GM19372 (cell line): ENCODE data around the gene RMRP.
"Not testable (repeated sequence)": the region's sequence is repeated elsewhere in the genome, so short reads cannot be mapped to it uniquely, and the experiment has no call there.

ENCODE experiments used
- ATAC-seq: cut with Tn5 transposase; IDR thresholded peaks from one replicate; pipeline ENCODE4 v1.9.1; 2021; ENCODE audit warnings: mild to moderate bottlenecking, low read depth, moderate library complexity; ENCODE audit not compliant: unreplicated experiment

RMRP gene

DNA sequence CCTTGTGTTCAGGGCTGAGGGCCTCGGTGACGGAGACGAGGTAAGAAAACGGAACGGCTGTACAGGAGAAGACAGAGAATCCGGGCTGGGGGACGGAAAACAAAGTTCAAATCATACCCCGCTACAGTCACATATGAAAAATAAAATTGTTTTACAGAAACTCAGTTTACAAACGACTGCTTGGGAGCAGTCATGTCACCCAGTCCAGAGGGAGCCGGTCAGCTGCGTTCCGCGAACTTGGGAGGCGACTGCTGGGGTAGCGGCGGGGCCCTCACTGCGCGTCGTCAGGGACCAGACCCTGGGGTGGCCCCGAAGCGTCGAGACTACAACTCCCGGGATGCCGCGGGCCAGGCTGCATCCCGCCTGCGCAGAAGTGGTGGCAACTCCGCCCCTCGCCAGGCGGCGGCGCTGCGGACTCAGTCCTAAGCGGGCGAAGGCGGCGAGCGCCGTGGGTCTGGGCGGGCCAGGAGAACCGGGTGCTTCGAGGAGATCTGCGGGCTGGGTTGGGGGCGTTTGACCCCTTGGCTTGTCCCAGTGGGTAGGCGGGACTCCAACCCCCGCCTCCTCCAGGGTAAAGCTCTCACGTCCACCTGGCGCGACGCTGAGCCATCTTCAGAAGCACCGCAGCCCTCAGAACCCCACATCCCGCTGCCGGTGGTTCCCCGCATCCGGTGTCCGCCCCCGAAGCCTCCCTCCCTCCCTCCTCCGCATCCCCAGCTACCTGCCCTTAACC, 11.1 kb downstream of the RMRP start:
- ATAC-seq: peak; percentile 84

DNA sequence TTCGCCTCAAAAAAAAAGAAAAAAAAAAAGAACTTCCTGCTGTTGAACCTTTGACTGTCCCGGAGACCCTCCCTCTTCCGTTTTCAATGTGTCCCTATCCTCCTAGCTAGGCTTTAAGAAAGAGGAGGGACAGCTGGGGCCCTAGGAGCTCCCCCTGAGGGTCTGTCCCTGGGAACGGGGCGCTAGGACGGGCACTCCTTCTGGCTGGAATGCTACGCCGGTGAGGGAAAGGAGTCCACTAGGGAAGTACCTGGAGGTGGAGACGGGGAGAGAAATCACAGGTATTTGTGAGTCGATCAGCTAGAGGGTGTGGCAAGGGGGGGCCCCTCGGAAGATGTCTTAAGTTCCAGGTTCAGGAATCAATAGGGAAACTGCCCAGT, 11.7 kb downstream of the RMRP start:
- ATAC-seq: no peak

DNA sequence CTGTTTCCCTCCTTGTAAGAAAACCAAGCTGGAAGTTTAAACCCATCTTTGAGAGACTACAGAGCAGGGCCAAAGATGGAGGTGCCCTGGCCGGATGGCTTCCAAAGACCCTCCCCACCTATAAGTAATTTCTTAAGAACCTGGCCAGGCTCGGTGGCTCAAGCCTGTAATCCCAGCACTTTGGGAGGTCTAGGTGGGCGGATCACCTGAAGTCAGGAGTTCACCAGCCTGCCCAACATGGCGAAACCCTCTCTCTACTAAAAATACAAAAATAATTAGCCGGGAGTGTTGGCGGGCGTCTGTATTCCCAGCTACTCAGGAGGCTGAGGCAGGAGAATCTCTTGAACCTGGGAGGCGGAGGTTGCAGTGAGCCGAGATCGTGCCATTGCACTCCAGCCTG, 12.1 kb downstream of the RMRP start:
- not testable (repeated sequence) for ATAC-seq

DNA sequence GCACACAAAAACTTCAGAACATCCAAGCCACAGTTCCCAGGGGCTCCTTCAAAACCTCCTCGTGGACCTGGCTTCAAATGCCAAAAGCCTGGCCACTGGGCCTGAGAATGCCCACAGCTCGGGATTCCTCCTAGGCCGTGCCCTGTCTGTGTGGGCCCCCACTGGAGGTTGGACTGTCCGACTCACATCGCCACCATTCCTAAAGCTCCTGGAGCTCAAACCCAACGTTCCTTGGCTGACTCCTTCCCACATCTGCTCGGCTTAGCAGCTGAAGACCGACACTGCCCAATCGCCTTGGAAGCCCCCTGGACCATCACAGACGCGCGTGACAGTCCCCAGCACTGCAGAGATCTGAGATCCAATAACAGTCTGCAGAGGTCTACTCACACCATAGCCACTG, 14.8 kb downstream of the RMRP start:
- ATAC-seq: no peak

DNA sequence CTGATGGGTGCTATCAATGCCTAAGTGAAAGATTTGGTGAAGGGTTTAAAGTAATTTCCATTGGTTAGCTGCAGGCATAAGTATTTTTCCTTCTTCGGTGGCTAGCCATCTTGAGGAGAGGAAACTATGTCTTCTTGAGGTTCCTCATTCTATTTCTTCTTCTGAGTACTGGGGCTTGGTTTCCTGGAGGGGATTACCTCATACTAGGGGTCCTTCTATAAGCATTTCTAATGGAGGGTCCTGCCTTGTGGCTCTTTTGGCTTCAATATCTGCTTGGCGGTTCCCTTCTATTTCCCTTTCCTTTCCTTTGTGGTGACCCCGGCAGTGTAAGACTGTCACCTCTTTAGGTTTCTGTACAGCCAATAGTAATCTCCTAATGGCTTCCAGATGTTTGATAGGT, 16.3 kb downstream of the RMRP start:
- ATAC-seq: not testable (repeated sequence)

DNA sequence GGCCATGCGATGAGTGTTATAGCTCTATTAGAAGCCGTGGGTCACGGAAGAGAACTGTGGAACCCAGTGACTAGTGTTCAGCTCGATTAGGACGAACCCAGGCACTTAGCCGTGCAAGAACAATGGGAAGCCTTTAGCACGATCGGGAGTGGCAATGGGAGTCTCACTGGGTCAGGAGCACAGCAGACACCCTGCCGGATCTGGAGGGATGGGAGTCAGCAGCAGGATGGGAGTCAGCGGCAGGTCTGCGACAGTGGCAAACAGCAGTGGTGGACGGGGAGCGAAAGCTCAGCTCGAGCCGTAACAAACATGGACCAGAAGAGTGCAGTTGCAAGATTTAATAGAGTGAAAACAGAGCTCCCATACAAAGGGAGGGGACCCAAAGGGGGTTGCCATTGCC, 17.4 kb downstream of the RMRP start:
- ATAC-seq: not testable (repeated sequence)

DNA sequence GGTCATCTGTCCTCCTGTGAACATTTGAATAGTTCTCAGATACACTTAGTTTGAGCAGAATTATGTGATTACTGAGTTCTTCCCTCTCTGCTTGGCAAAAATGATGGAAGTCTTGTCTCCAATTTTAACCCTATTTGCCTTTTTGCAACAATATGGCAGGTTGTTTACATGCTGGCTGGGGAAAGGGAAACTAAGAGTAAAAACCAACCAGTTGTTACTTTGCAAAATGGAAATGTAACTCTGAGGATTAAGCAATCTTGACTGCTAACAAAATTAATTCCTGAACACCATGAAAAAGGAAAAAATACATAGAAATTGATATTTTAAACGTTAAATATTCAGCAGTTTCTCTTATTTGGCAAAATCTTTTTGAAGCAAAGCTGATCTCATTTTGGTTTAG, 18.2 kb downstream of the RMRP start:
- no peak for ATAC-seq

DNA sequence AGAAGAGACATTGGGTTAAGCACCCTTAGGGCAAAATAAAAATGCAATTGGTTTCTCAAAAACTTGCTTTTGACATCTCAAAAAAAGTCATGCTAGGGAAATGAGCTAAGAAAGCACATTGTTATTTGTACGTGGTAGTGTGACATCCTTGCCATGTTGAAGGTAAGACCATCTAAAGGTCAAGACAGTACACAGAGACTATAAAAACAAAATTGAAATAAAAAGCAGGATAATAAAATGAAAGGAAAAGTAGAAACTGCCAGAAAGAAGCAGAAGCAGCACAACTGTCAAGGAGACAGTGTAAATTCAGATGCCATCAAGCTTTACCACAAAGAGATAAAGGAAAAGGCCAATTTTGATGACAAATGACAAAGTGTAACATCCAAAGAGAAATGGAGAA, 18.6 kb downstream of the RMRP start:
- ATAC-seq: not testable (repeated sequence)

DNA sequence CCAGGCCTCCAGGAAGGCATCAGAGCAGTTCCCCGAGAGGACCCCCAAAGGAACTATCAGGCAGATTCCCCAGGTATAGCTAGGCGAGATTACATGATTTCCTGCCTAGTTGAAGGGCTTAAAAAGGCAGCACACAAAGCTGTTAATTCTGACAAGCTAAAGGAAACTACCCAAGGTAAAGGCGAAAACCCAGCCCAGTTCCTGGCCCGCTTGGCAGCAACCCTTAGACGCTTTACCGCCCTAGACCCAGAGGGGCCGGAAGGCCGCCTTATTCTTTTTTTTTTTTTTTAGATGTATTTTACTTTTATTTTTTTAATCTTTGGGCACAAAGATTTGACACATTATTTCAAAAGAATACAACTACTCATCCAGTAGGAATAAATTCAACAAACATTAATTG, 19.1 kb downstream of the RMRP start:
- ATAC-seq: not testable (repeated sequence)

DNA sequence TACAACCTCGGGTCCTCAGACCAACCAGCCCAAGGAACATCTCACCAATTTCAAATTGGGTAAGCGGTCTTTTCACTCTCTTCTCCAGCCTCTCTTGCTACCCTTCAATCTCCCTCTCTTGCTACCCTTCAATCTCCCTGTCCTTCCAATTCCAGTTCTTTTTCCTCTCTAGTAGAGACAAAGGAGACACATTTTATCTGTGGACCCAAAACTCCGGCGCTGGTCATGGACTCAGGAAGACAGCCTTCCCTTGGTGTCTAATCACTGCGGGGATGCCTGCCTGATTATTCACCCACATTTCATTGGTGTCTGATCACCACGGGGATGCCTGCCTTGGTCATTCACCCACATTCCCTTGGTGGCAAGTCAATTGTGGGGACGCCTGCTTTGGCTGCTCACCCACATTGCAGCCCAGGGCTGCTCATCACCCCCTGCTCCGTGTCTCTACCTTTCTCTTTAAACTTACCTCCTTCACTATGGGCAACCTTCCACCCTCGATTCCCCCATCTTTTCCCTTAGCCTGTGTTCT, 20.3 kb downstream of the RMRP start:
- not testable (repeated sequence) for ATAC-seq

DNA sequence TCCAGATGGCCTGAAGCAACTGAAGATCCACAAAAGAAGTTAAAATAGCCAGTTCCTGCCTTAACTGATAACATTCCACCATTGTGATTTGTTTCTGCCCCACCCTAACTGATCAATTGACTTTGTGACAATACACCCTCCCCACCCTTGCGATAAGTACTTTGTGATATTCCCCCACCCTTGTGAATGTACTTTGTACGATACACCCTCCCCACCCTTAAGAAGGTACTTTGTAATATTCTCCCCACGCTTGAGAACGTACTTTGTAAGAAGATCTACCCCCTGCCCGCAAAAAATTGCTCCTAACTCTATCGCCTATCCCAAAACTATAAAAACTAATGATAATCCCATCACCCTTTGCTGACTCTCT, 21.0 kb downstream of the RMRP start:
- ATAC-seq: not testable (repeated sequence)

DNA sequence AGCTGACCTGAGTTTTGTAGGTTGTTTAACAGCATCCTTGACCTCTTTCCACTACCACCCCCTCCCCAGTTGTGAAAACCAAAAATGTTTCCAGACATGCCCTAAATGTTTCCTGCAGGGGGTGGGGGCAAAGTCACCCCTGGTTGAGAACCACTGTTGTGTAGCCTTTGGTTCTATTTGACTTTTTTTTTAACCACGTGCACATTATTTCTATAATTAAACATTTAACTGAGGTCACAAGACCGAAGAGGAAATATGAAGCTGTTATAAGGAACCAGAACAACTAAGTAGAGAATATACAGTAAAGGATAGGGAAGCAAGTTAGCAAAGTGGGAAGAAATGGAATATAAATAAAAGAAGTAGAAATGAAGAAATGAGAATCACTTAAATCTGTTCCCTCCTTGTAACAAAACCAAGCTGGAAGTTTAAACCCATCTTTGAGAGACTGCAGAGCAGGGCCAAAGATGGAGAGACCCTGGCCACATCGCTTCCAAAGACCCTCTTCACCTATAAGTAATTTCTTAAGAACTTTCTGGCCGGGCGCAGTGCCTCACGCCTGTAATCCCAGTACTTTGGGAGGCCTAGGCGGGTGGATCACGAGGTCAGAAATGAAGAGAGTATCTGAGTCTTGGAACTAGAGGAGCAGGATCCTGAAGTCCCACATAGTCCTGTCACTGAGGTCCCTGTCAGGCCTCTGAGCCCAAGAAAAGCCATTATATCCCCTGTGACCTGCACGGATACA, 21.5 kb downstream of the RMRP start:
- no peak for ATAC-seq

DNA sequence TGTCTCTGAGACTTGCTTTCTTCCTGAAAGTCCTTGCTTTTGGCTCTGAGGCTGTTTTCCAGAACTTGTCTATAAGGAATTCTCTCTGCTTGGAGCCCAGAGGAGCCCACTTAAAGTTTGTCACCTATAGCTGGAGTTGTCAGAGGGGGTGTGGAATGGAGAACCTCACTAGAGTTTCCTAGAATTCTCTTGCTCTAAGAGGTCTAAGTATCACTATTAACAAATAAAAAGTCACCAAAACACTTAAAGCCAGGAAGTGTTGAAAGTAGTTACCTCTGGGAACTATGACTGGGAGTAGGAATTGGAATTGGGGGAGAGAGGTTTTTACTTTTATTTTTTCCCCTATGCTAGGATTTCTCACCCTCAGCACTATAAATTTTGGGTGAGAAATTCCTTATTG, 22.1 kb downstream of the RMRP start:
- no peak for ATAC-seq

DNA sequence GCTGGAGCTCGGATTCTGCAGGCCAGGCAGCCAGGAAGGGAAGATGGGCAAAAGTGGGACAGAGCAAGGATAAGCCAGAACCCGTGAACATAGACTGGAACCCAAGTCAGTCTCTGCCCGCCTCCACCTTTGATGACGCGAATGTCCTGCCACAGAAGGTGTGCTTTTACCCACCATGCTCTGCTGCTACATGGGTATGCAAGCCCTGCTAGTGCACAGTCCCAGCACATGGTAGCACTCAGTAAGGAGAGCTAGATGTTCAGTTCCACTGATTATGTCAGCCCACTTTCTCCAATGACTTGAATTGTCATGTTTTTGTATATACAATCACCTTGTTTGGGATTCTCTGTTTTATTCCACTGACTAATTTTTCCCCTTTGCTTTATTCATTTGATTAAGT, 28.2 kb downstream of the RMRP start:
- ATAC-seq: no peak

DNA sequence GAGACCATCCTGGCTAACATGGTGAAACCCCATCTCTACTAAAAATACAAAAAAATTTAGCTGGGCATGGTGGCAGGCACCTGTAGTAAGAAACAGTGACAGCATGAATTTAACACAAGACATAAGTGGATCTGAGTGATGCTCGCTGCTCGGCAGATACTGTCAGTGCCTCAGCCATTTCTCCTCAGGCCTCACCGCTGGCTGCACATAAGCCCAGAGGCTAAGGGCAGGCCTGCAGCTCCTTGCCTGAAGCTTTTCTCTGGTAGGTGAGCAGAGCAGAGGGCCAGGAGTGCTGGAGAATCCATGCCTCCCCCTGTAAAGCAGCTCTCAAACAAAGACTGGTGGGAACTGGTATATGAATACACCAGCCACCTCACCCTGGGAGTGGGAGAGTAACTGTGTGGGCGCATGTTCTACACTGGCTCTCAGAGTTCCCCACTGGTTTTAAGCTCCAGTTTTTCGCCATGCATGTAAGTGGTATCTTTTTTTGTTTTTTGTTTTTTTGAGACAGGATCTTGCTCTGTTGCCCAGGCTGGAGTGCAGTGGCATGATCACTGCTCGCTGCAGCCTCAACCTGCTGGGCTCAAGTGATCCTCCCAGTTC, 29.3 kb downstream of the RMRP start:
- ATAC-seq: no peak

DNA sequence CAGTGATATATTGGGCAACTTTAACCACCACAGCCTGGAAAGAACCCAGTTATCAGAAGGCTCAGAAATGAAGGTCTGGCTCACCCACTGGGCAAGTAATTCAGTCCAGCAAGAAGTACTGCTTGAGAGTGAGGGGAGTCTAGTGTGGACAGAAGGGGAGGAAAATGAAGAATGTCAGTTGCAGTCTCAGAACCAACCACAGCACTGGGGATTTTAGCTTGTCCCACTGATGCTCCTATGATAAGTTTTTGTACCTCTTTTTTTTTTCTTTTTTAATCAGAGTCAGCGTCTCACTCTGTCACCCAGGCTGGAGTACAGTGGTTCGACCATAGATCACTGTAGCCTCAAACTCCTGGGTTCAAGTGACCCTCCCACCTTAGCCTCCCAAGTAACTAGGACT, 30.2 kb downstream of the RMRP start:
- no peak for ATAC-seq

DNA sequence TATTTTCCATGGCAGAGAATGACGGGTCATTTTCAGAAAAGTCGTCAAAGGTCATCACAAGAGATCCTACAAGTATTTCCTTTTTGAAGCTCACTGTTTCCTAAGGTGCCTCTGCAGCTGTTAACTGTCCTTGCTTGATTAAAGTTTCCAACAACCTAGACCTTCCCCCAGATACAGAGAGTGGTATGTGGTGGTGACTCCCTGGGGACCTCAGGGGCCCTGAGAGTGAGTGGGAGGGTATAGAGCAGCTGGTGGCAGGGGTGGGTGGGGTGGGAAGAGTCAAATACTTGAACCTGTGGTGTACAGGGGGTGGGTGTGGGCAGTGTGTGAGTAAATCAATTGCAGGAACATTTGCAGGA, 38.0 kb downstream of the RMRP start:
- peak; percentile 57 for ATAC-seq

DNA sequence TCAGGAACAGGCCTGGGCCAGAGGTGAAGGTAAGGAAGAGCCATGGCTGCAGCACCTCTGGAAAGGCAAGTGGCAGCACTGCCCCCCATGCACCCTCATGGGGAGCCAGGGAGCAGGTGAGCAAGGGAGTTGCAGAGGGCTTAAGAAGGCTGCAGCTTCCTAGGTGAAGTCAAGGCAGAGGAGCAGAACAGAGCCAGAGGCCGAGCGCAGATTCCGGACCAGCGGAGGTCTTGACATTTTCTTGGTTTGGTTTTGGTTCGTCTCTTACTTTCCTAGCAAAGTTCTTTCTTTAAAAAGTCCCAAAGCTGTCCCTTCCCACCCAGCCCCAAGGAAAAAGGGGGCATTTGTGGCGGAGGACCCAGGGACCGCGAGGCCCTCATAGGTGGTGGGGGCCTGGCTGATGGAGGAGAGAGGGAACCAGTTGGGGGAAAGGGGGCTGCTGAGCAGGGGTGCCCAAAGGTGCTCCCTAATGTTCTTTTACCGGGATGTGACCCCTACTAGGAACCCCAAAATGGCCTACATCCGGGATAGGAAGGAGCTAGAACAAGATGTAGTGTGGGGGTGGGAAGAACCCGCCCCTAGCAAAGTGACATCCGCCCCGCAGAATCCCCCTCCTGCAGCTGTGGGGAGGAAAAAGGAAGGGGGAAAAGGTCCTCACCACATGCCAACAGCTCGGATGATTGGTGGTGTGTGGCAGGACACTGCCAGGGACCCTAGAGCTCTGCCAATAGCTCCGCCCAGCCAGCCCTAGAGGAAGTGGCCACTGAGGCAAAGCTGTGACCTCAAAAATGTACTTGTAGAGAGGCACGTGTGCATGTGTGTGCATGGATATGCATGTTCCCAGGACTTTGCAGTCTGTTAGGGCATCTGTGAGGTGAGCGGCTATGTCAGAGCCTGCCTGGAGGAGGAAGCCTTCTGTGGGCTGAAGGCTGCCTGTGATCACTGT, 38.7 kb downstream of the RMRP start:
- peak; percentile 42 for ATAC-seq

DNA sequence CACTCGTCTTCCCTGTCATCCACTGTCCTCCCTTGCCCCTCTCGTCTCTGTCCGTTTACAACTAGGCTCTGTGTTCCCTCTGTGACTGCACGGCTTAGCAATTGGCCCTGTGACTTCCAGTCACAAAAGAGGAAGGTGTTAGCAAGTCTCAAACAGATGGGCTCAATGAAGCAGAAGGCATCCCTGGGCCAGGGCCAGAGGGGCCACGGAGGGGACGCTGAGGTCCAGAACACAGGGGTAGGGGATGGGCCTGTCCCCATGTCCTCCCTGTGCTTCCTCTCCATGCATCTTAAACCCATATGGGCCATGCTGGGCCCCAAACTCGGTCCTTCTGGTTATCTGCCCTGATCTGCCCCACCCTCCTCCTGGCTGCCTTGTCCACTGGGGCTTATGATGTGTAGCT, 39.5 kb downstream of the RMRP start, which contains the start of gene CD72:
TSS of gene CD72 (minus strand) at position 89 of the 403 bp plus-strand sequence. CDS start 110 bp downstream, outside the sequence.
- no peak for ATAC-seq

DNA sequence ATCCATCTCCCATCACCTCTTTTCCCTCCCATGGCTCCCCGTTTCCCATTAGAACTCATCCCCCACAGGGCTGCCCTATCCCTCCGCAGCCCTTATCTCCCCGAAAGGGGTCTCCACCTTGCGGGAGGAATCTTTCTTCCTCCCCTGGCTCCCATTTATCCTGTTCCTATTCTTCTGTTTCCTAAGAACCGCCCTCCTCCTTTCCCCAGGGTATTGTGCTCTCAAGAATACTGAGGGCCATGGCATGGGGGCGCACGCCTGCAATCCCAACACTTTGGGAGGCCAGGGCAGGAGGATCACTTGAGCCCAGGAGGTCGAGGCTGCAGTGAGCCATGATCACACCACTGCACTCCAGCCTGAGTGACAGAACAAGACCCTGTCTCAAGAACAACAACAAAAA, 40.3 kb downstream of the RMRP start:
- ATAC-seq: no peak
